HG02884 (cell line): ENCODE results near the gene SPRED1.
"Not testable (repeated sequence)": the region's sequence is repeated elsewhere in the genome, so short reads cannot be mapped to it uniquely, and the experiment has no call there.

Experiments
- ATAC-seq: cut with Tn5 transposase; IDR thresholded peaks from one replicate; pipeline ENCODE4 v1.9.1; 2021; ENCODE audit warnings: mild to moderate bottlenecking, moderate library complexity; ENCODE audit not compliant: unreplicated experiment

The SPRED1 gene

GRCh38 chr15:38275959-38276358, 23.3 kb downstream of the SPRED1 start:
- no peak for ATAC-seq

- ATAC-seq = not testable (repeated sequence)
Observed at GRCh38 chr15:38277281-38277680, 24.6 kb downstream of the SPRED1 start.

GRCh38 chr15:38281031-38281430, 28.4 kb downstream of the SPRED1 start:
- ATAC-seq = no peak

- ATAC-seq = no peak
Observed at GRCh38 chr15:38283010-38283409, 30.4 kb downstream of the SPRED1 start.

- no peak for ATAC-seq
Observed at GRCh38 chr15:38285456-38285855, 32.8 kb downstream of the SPRED1 start.

GRCh38 chr15:38294126-38294525, 41.5 kb downstream of the SPRED1 start:
- no peak for ATAC-seq

GRCh38 chr15:38297623-38298388, 45.2 kb downstream of the SPRED1 start:
- no peak for ATAC-seq

- no peak for ATAC-seq
Observed at GRCh38 chr15:38299216-38299615, 46.6 kb downstream of the SPRED1 start.

GRCh38 chr15:38300395-38300794, 47.8 kb downstream of the SPRED1 start:
- ATAC-seq = no peak

GRCh38 chr15:38304481-38304880, 51.8 kb downstream of the SPRED1 start:
- ATAC-seq = no peak

GRCh38 chr15:38307251-38307650, 54.6 kb downstream of the SPRED1 start:
- ATAC-seq = no peak

- no peak for ATAC-seq
Observed at GRCh38 chr15:38307861-38308641, 55.4 kb downstream of the SPRED1 start.

GRCh38 chr15:38308797-38309196, 56.2 kb downstream of the SPRED1 start:
- no peak for ATAC-seq

GRCh38 chr15:38312190-38312589, 59.6 kb downstream of the SPRED1 start:
- no peak for ATAC-seq

GRCh38 chr15:38316311-38316710, 63.7 kb downstream of the SPRED1 start:
- no peak for ATAC-seq

- ATAC-seq = no peak
Observed at GRCh38 chr15:38320181-38320580, 67.5 kb downstream of the SPRED1 start.

- no peak for ATAC-seq
Observed at GRCh38 chr15:38320866-38321265, 68.2 kb downstream of the SPRED1 start.

- no peak for ATAC-seq
Observed at GRCh38 chr15:38323895-38324294, 71.3 kb downstream of the SPRED1 start.

- ATAC-seq = no peak
Observed at GRCh38 chr15:38324939-38325647, 72.5 kb downstream of the SPRED1 start.

- ATAC-seq = no peak
Observed at GRCh38 chr15:38325648-38325990, 73.0 kb downstream of the SPRED1 start.

- ATAC-seq = no peak
Observed at GRCh38 chr15:38332711-38333110, 80.1 kb downstream of the SPRED1 start.

- no peak for ATAC-seq
Observed at GRCh38 chr15:38335116-38335515, 82.5 kb downstream of the SPRED1 start.
